Gastrocnemius medialis (tissue), 4 donors: ENCODE data around the gene GIGYF2.

ENCODE experiments used
- POLR2A ChIP-seq, 2 donors: fragments of 450-650 bp; IDR thresholded peaks; one replicate each; pipeline ENCODE4 v1.6.1; 2017; ENCODE audit warnings: antibody characterized with exemption in 2 of 2, mild to moderate bottlenecking in 2 of 2, moderate library complexity in 2 of 2
- TF ChIP-seq, protein P1 (sequence below), 5 experiments: fragments of 450-650 bp in 3 of 5; fragments of 200-600 bp in 2 of 5; sonication (generic) in 2 of 5; IDR thresholded peaks in 4 of 5; conservative IDR thresholded peaks in 1 of 5; 1 replicate in 4 of 5; 2 replicates in 1 of 5; pipeline ENCODE4 v1.5.1; 2016 to 2019; ENCODE audit warnings: antibody characterized with exemption in 5 of 5, mild to moderate bottlenecking in 3 of 5, moderate library complexity in 3 of 5

DNA sequence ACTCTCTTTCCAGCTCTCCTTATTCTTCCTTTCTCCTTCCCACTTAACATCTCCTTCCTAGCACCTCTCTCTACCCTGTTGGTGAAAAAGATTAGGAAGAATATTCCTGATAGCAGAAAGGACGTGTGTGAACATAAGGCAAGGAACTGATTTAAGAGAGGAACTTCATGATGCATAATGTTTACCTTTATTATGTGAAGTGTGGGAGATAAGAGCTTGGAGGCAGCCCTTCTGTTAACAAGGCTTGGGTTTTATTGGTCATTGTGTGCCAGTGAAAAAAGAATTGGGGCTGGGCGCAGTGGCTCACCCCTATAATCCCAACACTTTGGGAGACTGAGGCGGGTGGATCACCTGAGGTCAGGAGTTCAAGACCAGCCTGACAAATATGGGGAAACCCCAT is 44.8 kb downstream of the GIGYF2 start:
- TF ChIP-seq, protein P1, sequence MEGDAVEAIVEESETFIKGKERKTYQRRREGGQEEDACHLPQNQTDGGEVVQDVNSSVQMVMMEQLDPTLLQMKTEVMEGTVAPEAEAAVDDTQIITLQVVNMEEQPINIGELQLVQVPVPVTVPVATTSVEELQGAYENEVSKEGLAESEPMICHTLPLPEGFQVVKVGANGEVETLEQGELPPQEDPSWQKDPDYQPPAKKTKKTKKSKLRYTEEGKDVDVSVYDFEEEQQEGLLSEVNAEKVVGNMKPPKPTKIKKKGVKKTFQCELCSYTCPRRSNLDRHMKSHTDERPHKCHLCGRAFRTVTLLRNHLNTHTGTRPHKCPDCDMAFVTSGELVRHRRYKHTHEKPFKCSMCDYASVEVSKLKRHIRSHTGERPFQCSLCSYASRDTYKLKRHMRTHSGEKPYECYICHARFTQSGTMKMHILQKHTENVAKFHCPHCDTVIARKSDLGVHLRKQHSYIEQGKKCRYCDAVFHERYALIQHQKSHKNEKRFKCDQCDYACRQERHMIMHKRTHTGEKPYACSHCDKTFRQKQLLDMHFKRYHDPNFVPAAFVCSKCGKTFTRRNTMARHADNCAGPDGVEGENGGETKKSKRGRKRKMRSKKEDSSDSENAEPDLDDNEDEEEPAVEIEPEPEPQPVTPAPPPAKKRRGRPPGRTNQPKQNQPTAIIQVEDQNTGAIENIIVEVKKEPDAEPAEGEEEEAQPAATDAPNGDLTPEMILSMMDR (IDR thresholded peaks at IDR 0.05 in 4 of 5, conservative IDR thresholded peaks at IDR 0.05 in 1 of 5) = no peak
- TF ChIP-seq POLR2A (IDR thresholded peaks at IDR 0.05) = no peak
